Measurements from ENCODE around the gene VPS13A. TPM values are rescaled to one million over a fixed set of nuclear protein-coding genes. Genes with fewer than 3 reads are reported as not detected.

The VPS13A gene
- total RNA-seq, 4 donors from 2014 or later: 22.5 to 58.9 (median 39.0) TPM

DNA sequence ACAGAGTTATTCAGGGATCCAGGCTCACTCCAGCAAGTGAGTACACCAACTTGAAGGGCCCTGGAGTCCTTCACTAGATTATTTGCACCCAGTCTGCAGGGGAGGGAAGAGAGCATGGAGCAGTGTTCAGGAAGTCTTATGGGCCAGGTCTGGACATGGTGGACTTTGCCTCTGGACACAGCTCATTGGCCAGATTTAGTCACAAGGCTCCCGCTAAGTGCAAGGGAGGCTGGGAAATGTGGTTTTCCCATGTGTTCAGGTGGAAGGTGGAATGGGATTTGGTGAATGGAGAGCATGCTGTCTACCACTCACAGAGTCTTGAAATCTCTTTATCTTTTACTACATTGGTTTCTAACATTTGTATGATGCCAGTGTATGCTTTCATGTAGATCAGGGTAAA is 270.3 kb downstream of the VPS13A start:
- H3K27me3 ChIP-seq: no peaks in the 10 kb centered on the region
- H3K27ac ChIP-seq: no peak overlapping the region
- intact Hi-C loops (cut with DNase I; ENCODE audit: low total_unique reads): no loop called here
- H3K36me3 ChIP-seq: no peaks in the 10 kb centered on the region
- DNase-seq: no peak
- H3K4me1 ChIP-seq: no peaks in the 10 kb centered on the region
- H3K9me3 ChIP-seq: no peaks in the 10 kb centered on the region
- H3K4me3 ChIP-seq: no peak overlapping the region
- TF ChIP-seq, protein P1, sequence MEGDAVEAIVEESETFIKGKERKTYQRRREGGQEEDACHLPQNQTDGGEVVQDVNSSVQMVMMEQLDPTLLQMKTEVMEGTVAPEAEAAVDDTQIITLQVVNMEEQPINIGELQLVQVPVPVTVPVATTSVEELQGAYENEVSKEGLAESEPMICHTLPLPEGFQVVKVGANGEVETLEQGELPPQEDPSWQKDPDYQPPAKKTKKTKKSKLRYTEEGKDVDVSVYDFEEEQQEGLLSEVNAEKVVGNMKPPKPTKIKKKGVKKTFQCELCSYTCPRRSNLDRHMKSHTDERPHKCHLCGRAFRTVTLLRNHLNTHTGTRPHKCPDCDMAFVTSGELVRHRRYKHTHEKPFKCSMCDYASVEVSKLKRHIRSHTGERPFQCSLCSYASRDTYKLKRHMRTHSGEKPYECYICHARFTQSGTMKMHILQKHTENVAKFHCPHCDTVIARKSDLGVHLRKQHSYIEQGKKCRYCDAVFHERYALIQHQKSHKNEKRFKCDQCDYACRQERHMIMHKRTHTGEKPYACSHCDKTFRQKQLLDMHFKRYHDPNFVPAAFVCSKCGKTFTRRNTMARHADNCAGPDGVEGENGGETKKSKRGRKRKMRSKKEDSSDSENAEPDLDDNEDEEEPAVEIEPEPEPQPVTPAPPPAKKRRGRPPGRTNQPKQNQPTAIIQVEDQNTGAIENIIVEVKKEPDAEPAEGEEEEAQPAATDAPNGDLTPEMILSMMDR (IDR thresholded peaks at IDR 0.05): no peak
- TF ChIP-seq POLR2A (IDR thresholded peaks at IDR 0.05): no peak

DNA sequence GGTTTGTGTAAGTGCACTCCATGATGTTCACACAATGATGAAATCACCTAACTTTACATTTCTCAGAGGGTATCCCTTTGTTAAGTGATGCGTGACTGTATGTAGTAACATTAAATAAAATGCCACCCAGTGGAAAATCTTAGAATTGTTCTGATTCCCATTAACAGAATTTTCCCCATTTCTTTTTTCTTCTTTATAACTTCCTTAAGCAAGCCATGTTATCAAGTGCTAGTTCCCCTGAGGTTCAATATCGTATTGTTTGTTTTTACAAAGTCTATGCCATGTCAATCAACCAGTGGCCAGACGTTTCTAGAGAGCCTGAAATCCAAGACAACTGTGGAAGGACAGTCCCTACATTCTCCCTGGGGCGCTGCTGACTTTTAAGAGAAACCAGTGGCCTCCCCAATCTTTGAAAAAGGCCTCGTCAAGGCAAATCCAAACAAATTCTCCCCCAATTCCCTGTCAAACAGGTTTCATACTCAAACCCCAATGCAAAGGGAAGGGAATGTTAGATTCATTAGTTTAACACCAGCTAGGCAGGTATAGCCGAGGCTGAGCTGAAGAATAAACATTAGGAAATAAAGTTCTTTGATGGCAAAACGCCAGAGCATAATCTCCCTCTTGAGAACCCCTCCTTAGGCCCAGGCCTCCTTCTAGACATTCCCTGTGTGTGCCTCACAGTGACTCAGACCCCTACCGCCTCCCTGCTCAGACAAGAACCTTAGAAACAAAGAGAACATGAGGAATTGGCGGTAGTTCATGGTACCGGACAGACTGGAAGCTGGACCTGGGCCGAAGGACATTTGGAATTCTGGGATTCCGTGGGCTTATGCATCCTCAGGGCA is 272.1 kb downstream of the VPS13A start:
- H3K9me3 ChIP-seq: no peaks in the 10 kb centered on the region
- no peak overlapping the region for H3K27ac ChIP-seq
- no peaks in the 10 kb centered on the region for H3K36me3 ChIP-seq
- H3K4me1 ChIP-seq: no peaks in the 10 kb centered on the region
- no peak for DNase-seq
- intact Hi-C loops (cut with DNase I; ENCODE audit: low total_unique reads): loop anchor here (10.0 kb wide), 1 partner anchor 305 kb away; no protein-coding TSS in a partner anchor
- TF ChIP-seq POLR2A (IDR thresholded peaks at IDR 0.05): no peak
- TF ChIP-seq, protein P1 (IDR thresholded peaks at IDR 0.05): no peak
- no peaks in the 10 kb centered on the region for H3K27me3 ChIP-seq
- no peak overlapping the region for H3K4me3 ChIP-seq

DNA sequence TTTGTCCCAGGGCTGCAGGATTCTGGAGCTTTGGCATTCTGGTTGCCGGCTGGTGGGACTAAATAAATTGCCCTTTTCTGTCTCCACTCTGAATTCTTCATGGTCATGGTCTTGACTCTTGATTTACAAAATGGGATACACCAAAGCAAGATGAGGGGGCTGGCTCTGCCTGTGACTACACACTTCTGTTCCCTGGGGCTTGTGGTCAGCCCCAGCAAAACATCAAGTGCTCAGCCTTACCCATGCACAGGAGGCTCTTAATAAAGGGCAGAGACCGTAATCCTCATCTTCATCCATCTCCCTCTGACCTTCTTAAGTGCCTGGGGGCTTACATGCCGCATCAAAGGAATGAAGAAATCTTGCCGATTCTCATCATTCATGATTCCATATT is 272.7 kb downstream of the VPS13A start:
- Histone ChIP-seq H3K27me3 (no peaks in the 10 kb centered on the region), H3K27ac (no peak overlapping the region), H3K4me3 (no peak overlapping the region), H3K9me3 (no peaks in the 10 kb centered on the region), H3K36me3 (no peaks in the 10 kb centered on the region), H3K4me1 (no peaks in the 10 kb centered on the region)
- TF ChIP-seq, protein P1 (IDR thresholded peaks at IDR 0.05): no peak
- no peak for TF ChIP-seq POLR2A (IDR thresholded peaks at IDR 0.05)
- DNase-seq: no peak
- intact Hi-C loops (cut with DNase I; ENCODE audit: low total_unique reads): loop anchor here (10.0 kb wide), 1 partner anchor 305 kb away; no protein-coding TSS in a partner anchor

DNA sequence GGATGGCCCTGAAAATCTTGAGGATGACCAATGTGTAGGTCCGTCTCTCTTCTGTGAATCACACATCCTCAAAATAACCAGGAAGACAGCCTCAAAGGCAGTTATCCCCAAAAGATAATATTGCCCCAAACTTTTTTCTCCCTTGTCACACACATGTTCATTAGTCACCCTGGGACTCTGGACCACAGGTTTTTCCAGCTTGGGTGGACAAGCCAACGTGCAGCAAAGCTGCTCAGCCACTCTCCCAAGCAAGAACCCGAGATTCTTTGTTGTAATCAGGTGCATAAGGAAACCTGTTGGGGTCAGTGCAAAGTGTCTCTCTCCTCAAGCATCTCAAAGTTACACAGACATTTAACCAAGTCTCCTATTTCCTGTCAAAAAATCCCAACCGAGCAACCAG is 274.2 kb downstream of the VPS13A start:
- Histone ChIP-seq H3K27me3 (no peaks in the 10 kb centered on the region), H3K9me3 (no peaks in the 10 kb centered on the region), H3K4me3 (no peak overlapping the region), H3K36me3 (no peaks in the 10 kb centered on the region), H3K27ac (no peak overlapping the region), H3K4me1 (no peaks in the 10 kb centered on the region)
- no peak for TF ChIP-seq POLR2A (IDR thresholded peaks at IDR 0.05)
- TF ChIP-seq, protein P1 (IDR thresholded peaks at IDR 0.05): no peak
- intact Hi-C loops (cut with DNase I; ENCODE audit: low total_unique reads): loop anchor here (10.0 kb wide), 1 partner anchor 303 kb away; no protein-coding TSS in a partner anchor
- DNase-seq: no peak

Measured in uterus (tissue), 4 donors.